ENCODE measurements around the gene VPS51.

GRCh38 chr11:65055538-65055937, 40.5 kb upstream of the VPS51 start:
- TF ChIP-seq ATF3 (IDR thresholded peaks at IDR 0.05) (no peak), SP1 (IDR thresholded peaks at IDR 0.05) (no peak), NR2F2 (IDR thresholded peaks at IDR 0.05) (no peak), YY1 (IDR thresholded peaks at IDR 0.05) (no peak), RAD21 (IDR thresholded peaks at IDR 0.05) (no peak), GABPA (IDR thresholded peaks at IDR 0.05 in 1 of 2, conservative IDR thresholded peaks at IDR 0.05 in 1 of 2) (no peak), JUND (IDR thresholded peaks at IDR 0.05) (no peak), ZBTB33 (IDR thresholded peaks at IDR 0.05) (no peak), HNF4A (conservative IDR thresholded peaks at IDR 0.05) (no peak), RXRA (IDR thresholded peaks at IDR 0.05) (no peak), FOXA1 (IDR thresholded peaks at IDR 0.05) (no peak)
- TF ChIP-seq, protein P1, sequence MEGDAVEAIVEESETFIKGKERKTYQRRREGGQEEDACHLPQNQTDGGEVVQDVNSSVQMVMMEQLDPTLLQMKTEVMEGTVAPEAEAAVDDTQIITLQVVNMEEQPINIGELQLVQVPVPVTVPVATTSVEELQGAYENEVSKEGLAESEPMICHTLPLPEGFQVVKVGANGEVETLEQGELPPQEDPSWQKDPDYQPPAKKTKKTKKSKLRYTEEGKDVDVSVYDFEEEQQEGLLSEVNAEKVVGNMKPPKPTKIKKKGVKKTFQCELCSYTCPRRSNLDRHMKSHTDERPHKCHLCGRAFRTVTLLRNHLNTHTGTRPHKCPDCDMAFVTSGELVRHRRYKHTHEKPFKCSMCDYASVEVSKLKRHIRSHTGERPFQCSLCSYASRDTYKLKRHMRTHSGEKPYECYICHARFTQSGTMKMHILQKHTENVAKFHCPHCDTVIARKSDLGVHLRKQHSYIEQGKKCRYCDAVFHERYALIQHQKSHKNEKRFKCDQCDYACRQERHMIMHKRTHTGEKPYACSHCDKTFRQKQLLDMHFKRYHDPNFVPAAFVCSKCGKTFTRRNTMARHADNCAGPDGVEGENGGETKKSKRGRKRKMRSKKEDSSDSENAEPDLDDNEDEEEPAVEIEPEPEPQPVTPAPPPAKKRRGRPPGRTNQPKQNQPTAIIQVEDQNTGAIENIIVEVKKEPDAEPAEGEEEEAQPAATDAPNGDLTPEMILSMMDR (IDR thresholded peaks at IDR 0.05; ENCODE audit: low read depth, low read length, missing input control), result no peak
- TF ChIP-seq, protein P2, sequence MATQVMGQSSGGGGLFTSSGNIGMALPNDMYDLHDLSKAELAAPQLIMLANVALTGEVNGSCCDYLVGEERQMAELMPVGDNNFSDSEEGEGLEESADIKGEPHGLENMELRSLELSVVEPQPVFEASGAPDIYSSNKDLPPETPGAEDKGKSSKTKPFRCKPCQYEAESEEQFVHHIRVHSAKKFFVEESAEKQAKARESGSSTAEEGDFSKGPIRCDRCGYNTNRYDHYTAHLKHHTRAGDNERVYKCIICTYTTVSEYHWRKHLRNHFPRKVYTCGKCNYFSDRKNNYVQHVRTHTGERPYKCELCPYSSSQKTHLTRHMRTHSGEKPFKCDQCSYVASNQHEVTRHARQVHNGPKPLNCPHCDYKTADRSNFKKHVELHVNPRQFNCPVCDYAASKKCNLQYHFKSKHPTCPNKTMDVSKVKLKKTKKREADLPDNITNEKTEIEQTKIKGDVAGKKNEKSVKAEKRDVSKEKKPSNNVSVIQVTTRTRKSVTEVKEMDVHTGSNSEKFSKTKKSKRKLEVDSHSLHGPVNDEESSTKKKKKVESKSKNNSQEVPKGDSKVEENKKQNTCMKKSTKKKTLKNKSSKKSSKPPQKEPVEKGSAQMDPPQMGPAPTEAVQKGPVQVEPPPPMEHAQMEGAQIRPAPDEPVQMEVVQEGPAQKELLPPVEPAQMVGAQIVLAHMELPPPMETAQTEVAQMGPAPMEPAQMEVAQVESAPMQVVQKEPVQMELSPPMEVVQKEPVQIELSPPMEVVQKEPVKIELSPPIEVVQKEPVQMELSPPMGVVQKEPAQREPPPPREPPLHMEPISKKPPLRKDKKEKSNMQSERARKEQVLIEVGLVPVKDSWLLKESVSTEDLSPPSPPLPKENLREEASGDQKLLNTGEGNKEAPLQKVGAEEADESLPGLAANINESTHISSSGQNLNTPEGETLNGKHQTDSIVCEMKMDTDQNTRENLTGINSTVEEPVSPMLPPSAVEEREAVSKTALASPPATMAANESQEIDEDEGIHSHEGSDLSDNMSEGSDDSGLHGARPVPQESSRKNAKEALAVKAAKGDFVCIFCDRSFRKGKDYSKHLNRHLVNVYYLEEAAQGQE (IDR thresholded peaks at IDR 0.05), result no peak
- TF ChIP-seq, protein P3, sequence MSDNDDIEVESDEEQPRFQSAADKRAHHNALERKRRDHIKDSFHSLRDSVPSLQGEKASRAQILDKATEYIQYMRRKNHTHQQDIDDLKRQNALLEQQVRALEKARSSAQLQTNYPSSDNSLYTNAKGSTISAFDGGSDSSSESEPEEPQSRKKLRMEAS (IDR thresholded peaks at IDR 0.05), result no peak

Measured in liver (tissue), 3 donors.